ENCODE results near the gene ARHGAP26. TPM values are rescaled to one million over a fixed set of nuclear protein-coding genes. Genes with fewer than 3 reads are reported as not detected.
"Not testable (repeated sequence)": the region's sequence is repeated elsewhere in the genome, so short reads cannot be mapped to it uniquely, and the experiment has no call there.

Gene ARHGAP26
- polyA plus RNA-seq, 3 donors = 9.5 to 14.5 (median 14.4) TPM

GRCh38 chr5:142930395-142931110 is 160.4 kb downstream of the ARHGAP26 start:
- no peak for DNase-seq

GRCh38 chr5:142931896-142932686 is 161.9 kb downstream of the ARHGAP26 start:
- no peak for DNase-seq

- DNase-seq = no peak
These were observed 164.0 kb downstream of the ARHGAP26 start for GRCh38 chr5:142934051-142934762.

GRCh38 chr5:142935014-142935413 is 164.8 kb downstream of the ARHGAP26 start:
- no peak for DNase-seq

- no peak for DNase-seq
These were observed 167.2 kb downstream of the ARHGAP26 start for GRCh38 chr5:142937374-142937773.

GRCh38 chr5:142938266-142938880 is 168.2 kb downstream of the ARHGAP26 start:
- DNase-seq = no peak

GRCh38 chr5:142939006-142939405 is 168.8 kb downstream of the ARHGAP26 start:
- no peak for DNase-seq

- DNase-seq = no peak
These were observed 169.7 kb downstream of the ARHGAP26 start for GRCh38 chr5:142939884-142940283.

- DNase-seq = no peak
These were observed 171.1 kb downstream of the ARHGAP26 start for GRCh38 chr5:142941245-142941644.

GRCh38 chr5:142942901-142943300 is 172.7 kb downstream of the ARHGAP26 start:
- DNase-seq = no peak

- DNase-seq = no peak
These were observed 174.0 kb downstream of the ARHGAP26 start for GRCh38 chr5:142944140-142944539.

GRCh38 chr5:142945321-142945720 is 175.1 kb downstream of the ARHGAP26 start:
- DNase-seq = no peak

GRCh38 chr5:142945845-142946244 is 175.7 kb downstream of the ARHGAP26 start:
- DNase-seq = no peak

- no peak for DNase-seq
These were observed 176.6 kb downstream of the ARHGAP26 start for GRCh38 chr5:142946547-142947426.

GRCh38 chr5:142947427-142947709 is 177.2 kb downstream of the ARHGAP26 start:
- DNase-seq = no peak

GRCh38 chr5:142952229-142952628 is 182.1 kb downstream of the ARHGAP26 start:
- no peak for DNase-seq

- DNase-seq = not testable (repeated sequence)
These were observed 182.7 kb downstream of the ARHGAP26 start for GRCh38 chr5:142952871-142953270.

- DNase-seq = no peak
These were observed 184.3 kb downstream of the ARHGAP26 start for GRCh38 chr5:142954455-142954854.

- no peak for DNase-seq
These were observed 185.5 kb downstream of the ARHGAP26 start for GRCh38 chr5:142955628-142956027.

GRCh38 chr5:142957528-142957927 is 187.4 kb downstream of the ARHGAP26 start:
- no peak for DNase-seq

- no peak for DNase-seq
These were observed 188.9 kb downstream of the ARHGAP26 start for GRCh38 chr5:142958944-142959682.

Data from renal pelvis (tissue), 4 donors.